ENCODE data around the gene XAF1. TPM values are rescaled to one million over a fixed set of nuclear protein-coding genes. Genes with fewer than 3 reads are reported as not detected.

XAF1 gene
- total RNA-seq, 1 donor from 2014 or later, result 2.5 TPM

GRCh38 chr17:6775871-6776405 lies 20.1 kb downstream of the XAF1 start, which contains the start of gene FBXO39:
TSS of gene FBXO39 (plus strand) at chr17:6776215. CDS start at chr17:6779869, 3,654 bp downstream.
- TF ChIP-seq CTCF (IDR thresholded peaks at IDR 0.05; ENCODE audit: insufficient read depth, low read length, poor library complexity, severe bottlenecking), result no peak
- no peak within 1 kb of the TSS for H3K4me3 ChIP-seq (ENCODE audit: low read depth, low read length)
- H3K36me3 ChIP-seq (ENCODE audit: control insufficient read depth, insufficient read depth, low read length), result no peaks in the 10 kb centered on the region
- peaks cover 19% of the 10 kb centered on the region for H3K27me3 ChIP-seq (ENCODE audit: control insufficient read depth, insufficient read depth, low read length)
- DNase-seq (ENCODE audit: low read depth), result no peak

DNA sequence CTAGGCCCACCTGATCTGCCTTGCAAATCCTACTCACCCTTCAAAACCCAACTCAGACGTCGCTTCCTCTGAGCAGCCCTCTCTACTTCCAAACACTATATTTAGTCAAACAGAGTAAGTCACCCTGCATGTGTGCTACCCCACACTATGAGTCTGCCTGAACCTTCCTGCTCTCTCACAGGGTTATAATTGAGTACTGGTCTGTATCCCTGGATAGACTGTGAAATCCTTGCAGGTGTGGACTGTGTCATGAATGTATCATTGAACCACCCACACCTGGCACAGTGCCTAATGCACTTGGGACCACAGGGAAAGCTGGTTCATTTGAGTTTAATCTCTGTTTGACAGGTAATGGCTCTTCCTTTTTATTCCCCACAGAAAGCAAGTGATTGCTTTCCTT lies 23.6 kb downstream of the XAF1 start:
- no peak for DNase-seq (ENCODE audit: low read depth)
- H3K36me3 ChIP-seq (ENCODE audit: control insufficient read depth, insufficient read depth, low read length), result no peaks in the 10 kb centered on the region
- no peak for TF ChIP-seq CTCF (IDR thresholded peaks at IDR 0.05; ENCODE audit: insufficient read depth, low read length, poor library complexity, severe bottlenecking)
- peaks cover 21% of the 10 kb centered on the region for H3K27me3 ChIP-seq (ENCODE audit: control insufficient read depth, insufficient read depth, low read length)
- no peak overlapping the region for H3K4me3 ChIP-seq (ENCODE audit: low read depth, low read length)

DNA sequence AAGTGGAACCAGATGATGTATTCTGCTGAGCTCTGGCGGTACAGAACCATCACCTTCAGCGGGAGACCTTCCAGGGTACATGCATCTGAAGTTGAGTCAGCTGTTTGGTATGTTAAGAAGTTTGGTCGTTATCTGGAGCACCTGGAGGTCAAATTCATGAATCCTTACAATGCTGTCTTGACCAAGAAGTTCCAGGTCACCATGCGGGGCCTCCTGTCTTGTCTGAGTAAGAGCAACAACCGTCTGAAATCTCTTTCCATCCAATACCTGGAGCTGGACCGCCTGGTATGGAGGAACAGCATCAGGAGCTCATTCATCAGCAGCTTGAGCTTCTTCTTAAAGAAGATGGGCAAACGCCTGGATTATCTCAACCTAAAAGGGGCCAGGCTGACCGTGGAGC lies 24.2 kb downstream of the XAF1 start:
- no peaks in the 10 kb centered on the region for H3K36me3 ChIP-seq (ENCODE audit: control insufficient read depth, insufficient read depth, low read length)
- no peak for DNase-seq (ENCODE audit: low read depth)
- TF ChIP-seq CTCF (IDR thresholded peaks at IDR 0.05; ENCODE audit: insufficient read depth, low read length, poor library complexity, severe bottlenecking), result no peak
- H3K4me3 ChIP-seq (ENCODE audit: low read depth, low read length), result no peak overlapping the region
- H3K27me3 ChIP-seq (ENCODE audit: control insufficient read depth, insufficient read depth, low read length), result peaks cover 21% of the 10 kb centered on the region

DNA sequence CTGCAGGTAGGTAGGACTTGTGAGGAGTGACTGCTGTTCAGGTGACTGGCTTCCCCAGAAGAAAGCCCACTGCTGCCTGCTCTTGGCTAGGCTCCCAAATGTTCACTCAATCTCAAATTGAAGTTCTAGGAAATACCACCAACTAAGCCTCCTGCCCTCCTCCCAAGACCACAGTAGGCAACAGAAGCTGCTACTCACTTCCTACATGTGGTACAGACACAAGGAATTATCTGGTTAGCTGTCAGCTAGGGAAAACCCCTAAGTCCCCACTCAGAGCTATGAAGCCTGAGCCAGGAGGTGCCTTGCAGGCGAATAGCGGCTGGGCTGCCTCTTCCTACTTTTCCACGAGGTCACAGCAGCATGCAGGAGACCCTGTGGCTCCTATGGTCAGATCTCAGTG lies 25.0 kb downstream of the XAF1 start:
- no peaks in the 10 kb centered on the region for H3K36me3 ChIP-seq (ENCODE audit: control insufficient read depth, insufficient read depth, low read length)
- no peak for DNase-seq (ENCODE audit: low read depth)
- peaks cover 16% of the 10 kb centered on the region for H3K27me3 ChIP-seq (ENCODE audit: control insufficient read depth, insufficient read depth, low read length)
- TF ChIP-seq CTCF (IDR thresholded peaks at IDR 0.05; ENCODE audit: insufficient read depth, low read length, poor library complexity, severe bottlenecking), result no peak
- H3K4me3 ChIP-seq (ENCODE audit: low read depth, low read length), result no peak overlapping the region

DNA sequence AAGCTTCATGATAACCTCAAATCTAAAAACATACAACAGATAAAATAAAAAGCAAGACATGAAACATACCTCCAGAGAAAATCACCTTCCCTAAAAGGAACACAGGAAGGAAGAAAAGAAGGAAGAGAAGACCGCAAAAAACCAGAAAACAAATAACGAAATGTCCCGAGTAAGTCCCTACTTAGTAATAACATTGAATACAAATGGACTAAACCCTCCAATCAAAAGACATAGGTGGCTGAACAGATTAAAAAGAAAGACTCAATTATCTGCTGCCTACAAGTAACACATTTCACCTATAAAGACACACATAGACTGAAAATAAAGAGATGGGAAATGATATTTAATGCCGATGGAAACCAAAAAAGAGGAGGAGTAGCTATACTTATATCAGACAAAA lies 26.4 kb downstream of the XAF1 start:
- Histone ChIP-seq H3K36me3 (ENCODE audit: control insufficient read depth, insufficient read depth, low read length) (no peaks in the 10 kb centered on the region), H3K4me3 (ENCODE audit: low read depth, low read length) (no peak overlapping the region), H3K27me3 (ENCODE audit: control insufficient read depth, insufficient read depth, low read length) (peaks cover 6% of the 10 kb centered on the region)
- no peak for TF ChIP-seq CTCF (IDR thresholded peaks at IDR 0.05; ENCODE audit: insufficient read depth, low read length, poor library complexity, severe bottlenecking)
- DNase-seq (ENCODE audit: low read depth), result no peak

- Histone ChIP-seq H3K27me3 (ENCODE audit: control insufficient read depth, insufficient read depth, low read length) (peaks cover 3% of the 10 kb centered on the region), H3K4me3 (ENCODE audit: low read depth, low read length) (no peak overlapping the region), H3K36me3 (ENCODE audit: control insufficient read depth, insufficient read depth, low read length) (no peaks in the 10 kb centered on the region)
- TF ChIP-seq CTCF (IDR thresholded peaks at IDR 0.05; ENCODE audit: insufficient read depth, low read length, poor library complexity, severe bottlenecking), result no peak
- no peak for DNase-seq (ENCODE audit: low read depth)
Observed at GRCh38 chr17:6786618-6787017, 30.8 kb downstream of the XAF1 start.

All from kidney epithelial cell (primary cell).